Activated gamma-delta T cell treated with anti-CD3 and anti-CD28 coated beads, Interleukin-2, amount 50 U/mL, for 16 hours (primary cell): ENCODE measurements around the gene HMGN1.

Experiments
- DNase-seq: peaks from one replicate; pipeline ENCODE4 v3.0.0-alpha.2; 2020; ENCODE audit warnings: low read depth

Gene HMGN1

DNA sequence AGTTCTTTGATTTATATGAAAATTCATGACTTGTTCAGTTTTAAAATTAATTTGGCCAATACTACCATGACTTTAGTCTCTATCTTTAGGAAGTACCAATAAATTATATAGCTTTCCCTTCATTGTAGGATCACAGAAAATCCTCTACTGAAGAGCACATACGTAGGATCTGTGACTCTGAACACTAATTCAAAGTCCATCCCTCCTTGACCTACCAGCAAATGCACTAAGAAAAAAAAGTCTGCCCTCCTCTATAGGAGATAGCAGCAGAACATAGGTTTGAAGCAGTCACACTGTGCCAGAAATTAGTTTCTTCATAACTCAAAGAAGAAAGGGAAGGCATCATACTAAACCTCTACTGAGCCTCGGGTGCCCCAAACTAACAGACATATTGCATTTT, 52.0 kb downstream of the HMGN1 start:
- no peak for DNase-seq
